HUES48 (cell line): ENCODE measurements around the gene CPO.

Source experiments
- H3K27ac ChIP-seq: one replicate; pipeline ENCODE4 v1.7.0; 2013; ENCODE audit warnings: low read depth, low read length, inconsistent platforms
- H3K27me3 ChIP-seq: 2 replicates; pipeline ENCODE4 v1.6.1; 2013; ENCODE audit warnings: mild to moderate bottlenecking, low read length; ENCODE audit not compliant: control insufficient read depth, insufficient read depth
- H3K36me3 ChIP-seq: 2 replicates; pipeline ENCODE4 v1.6.1; 2013; ENCODE audit warnings: low read length; ENCODE audit not compliant: control insufficient read depth, insufficient read depth
- H3K4me1 ChIP-seq: 2 replicates; pipeline ENCODE4 v1.6.1; 2013; ENCODE audit warnings: mild to moderate bottlenecking, low read length; ENCODE audit not compliant: control insufficient read depth, insufficient read depth
- H3K4me3 ChIP-seq: 2 replicates; pipeline ENCODE4 v1.5.1; 2013; ENCODE audit warnings: mild to moderate bottlenecking, low read depth, low read length
- H3K9ac ChIP-seq: 2 replicates; pipeline ENCODE4 v1.6.1; 2013; ENCODE audit warnings: mild to moderate bottlenecking, low read depth, low read length, moderate library complexity
- H3K9me3 ChIP-seq: 2 replicates; pipeline ENCODE4 v1.6.1; 2013; ENCODE audit warnings: low read length; ENCODE audit not compliant: control insufficient read depth, insufficient read depth

CPO gene

GRCh38 chr2:207015901-207016300 lies 76.6 kb downstream of the CPO start:
- Histone ChIP-seq H3K4me1 (peaks cover 2% of the 10 kb centered on the region; the same call in 1 of the 2 replicates), H3K27me3 (no peaks in the 10 kb centered on the region), H3K9ac (no peak overlapping the region), H3K4me3 (no peak overlapping the region), H3K36me3 (no peaks in the 10 kb centered on the region), H3K27ac (no peak overlapping the region), H3K9me3 (no peaks in the 10 kb centered on the region)
